Lower lobe of right lung (tissue), 2 donors: Measurements from ENCODE around the gene ZBTB45. TPM values are rescaled to one million over a fixed set of nuclear protein-coding genes. Genes with fewer than 3 reads are reported as not detected.

Source experiments
- ATAC-seq, 2 donors: fragments of 200-7000 bp; cut with Tn5 transposase; one replicate each; pipeline ENCODE4 v1.9.1; 2020 to 2022; ENCODE audit warnings: mild to moderate bottlenecking in 2 of 2, moderate library complexity in 2 of 2
- DNase-seq: peaks from one replicate; pipeline ENCODE4 v3.0.0-alpha.2; 2020
- H3K27ac ChIP-seq: fragments of 200-600 bp; one replicate; pipeline ENCODE4 v1.8.0; 2022
- H3K27me3 ChIP-seq: fragments of 200-600 bp; one replicate; pipeline ENCODE4 v1.8.0; 2022; ENCODE audit warnings: low read depth
- H3K36me3 ChIP-seq: fragments of 200-600 bp; one replicate; pipeline ENCODE4 v1.8.0; 2022; ENCODE audit warnings: mild to moderate bottlenecking
- H3K4me1 ChIP-seq: fragments of 200-600 bp; one replicate; pipeline ENCODE4 v1.8.0; 2022
- H3K4me3 ChIP-seq: fragments of 200-600 bp; one replicate; pipeline ENCODE4 v1.8.0; 2022; ENCODE audit warnings: mild to moderate bottlenecking
- H3K9me3 ChIP-seq: fragments of 200-600 bp; one replicate; pipeline ENCODE4 v1.8.0; 2022
- intact Hi-C: fragments of 100-400 bp; cut with DNase I; formaldehyde crosslinking; loops from one replicate; pipeline ENCODE4 v1.11.0; 2022
- total RNA-seq: library from RNA; stranded (reverse); fragmentation: NEBNext Ultra II Directional; extraction: Animal tissue kit (Norgen Biotek cat#: 25700); gene quantifications from one replicate; pipeline ENCODE4 v1.2.1, GENCODE V29; 2021
- TF ChIP-seq, protein P1 (sequence below): fragments of 200-600 bp; IDR thresholded peaks from one replicate; pipeline ENCODE4 v1.8.0; 2022; ENCODE audit warnings: antibody characterized with exemption, mild to moderate bottlenecking
- donor health status: DM: no; HTN: yes; CAD: no; lungs with severe emphysema.

The ZBTB45 gene
- total RNA-seq, 1 donor from 2014 or later, result 14.1 TPM

DNA sequence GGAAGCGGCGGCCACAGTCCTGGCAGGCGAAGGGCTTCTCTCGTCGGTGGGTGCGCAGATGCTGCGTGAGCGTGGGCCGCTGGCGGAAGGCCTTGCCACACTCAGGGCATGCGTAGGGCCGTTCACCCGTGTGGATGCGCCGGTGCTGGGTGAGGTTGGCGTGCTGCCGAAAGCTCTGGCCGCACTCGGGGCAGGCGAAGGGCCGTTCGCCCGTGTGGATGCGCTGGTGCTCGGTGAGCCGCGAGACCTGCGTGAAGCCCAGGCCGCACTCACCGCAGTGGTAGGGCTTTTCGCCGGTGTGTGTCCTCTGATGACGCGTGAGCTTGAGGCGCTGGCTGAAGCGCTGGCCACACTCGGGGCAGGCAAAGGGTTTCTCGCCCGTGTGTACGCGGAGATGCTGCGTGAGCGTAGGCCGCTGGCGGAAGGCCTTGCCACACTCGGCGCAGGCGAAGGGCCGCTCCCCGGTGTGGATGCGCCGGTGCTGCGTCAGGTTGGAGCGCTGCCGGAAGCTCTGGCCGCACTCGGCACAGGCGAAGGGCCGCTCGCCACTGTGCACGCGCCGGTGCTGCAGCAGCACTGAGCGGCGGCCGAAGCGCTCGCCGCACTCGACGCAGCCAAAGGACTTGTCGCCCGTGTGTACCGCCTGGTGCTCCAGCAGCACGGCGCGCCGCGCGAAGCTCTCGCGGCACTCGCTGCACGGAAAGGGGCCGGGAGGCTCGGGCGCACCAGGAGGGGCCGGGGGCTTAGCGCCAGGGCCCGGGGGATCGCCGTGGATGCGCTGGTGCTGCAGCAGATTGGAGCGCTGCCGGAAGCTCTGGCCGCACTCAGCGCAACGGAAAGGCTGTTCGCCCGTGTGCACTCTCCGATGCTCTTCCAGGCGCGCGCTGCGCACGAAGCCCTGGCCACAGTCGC lies 42.8 kb upstream of the ZBTB45 start:
- DNase-seq (peak; percentile 66), ATAC-seq (peak; percentile 1 to 2)
- Histone ChIP-seq H3K4me1 (peaks cover 24% of the 10 kb centered on the region), H3K27ac (peak overlapping the region; percentile 67), H3K27me3 (peaks cover 6% of the 10 kb centered on the region), H3K9me3 (no peaks in the 10 kb centered on the region), H3K4me3 (peak overlapping the region; percentile 57), H3K36me3 (peaks cover 11% of the 10 kb centered on the region)
- TF ChIP-seq, protein P1, sequence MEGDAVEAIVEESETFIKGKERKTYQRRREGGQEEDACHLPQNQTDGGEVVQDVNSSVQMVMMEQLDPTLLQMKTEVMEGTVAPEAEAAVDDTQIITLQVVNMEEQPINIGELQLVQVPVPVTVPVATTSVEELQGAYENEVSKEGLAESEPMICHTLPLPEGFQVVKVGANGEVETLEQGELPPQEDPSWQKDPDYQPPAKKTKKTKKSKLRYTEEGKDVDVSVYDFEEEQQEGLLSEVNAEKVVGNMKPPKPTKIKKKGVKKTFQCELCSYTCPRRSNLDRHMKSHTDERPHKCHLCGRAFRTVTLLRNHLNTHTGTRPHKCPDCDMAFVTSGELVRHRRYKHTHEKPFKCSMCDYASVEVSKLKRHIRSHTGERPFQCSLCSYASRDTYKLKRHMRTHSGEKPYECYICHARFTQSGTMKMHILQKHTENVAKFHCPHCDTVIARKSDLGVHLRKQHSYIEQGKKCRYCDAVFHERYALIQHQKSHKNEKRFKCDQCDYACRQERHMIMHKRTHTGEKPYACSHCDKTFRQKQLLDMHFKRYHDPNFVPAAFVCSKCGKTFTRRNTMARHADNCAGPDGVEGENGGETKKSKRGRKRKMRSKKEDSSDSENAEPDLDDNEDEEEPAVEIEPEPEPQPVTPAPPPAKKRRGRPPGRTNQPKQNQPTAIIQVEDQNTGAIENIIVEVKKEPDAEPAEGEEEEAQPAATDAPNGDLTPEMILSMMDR, result no peak
- intact Hi-C loops, result no loop called here

DNA sequence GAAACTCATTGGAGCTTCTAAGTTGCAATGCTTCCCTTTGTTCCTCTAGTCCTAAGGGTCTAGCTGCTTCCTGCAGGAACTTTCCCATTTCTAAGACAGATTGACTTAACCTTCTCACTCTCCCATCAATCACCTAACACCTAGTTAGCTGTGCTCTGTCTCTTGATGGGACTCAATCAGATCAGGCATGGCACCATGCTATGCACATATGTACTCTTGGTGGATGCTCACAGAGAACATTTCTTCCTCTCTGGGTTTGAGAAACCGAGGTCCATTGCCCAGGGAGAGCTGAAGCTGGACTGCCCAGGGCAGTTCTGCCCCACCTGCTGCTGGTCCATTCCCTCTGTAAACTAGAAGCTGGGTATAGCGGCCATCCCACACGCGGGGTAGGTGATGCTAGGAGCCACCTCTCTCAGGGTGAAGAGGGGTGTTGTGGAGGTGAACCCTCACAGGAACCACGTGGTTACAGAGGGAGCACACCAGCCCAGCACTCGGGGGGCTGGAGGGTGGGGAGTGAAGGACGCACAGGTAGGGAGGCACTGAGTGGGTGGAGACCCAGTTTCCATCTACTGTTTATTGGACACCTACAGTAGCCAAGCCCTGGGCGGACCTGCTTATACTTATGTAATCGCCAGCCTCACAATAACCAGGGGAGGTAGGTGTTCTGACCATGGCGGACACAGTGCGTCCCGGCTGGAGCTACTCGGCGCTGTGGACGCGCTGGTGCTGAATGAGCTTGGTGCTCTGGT lies 41.9 kb upstream of the ZBTB45 start:
- no peaks in the 10 kb centered on the region for H3K9me3 ChIP-seq
- TF ChIP-seq, protein P1, result no peak
- no peak overlapping the region for H3K27ac ChIP-seq
- peaks cover 9% of the 10 kb centered on the region for H3K36me3 ChIP-seq
- H3K4me1 ChIP-seq, result peaks cover 32% of the 10 kb centered on the region
- H3K27me3 ChIP-seq, result peaks cover 6% of the 10 kb centered on the region
- ATAC-seq, result no peak
- DNase-seq, result no peak
- intact Hi-C loops, result no loop called here
- H3K4me3 ChIP-seq, result peak overlapping the region; percentile 57

DNA sequence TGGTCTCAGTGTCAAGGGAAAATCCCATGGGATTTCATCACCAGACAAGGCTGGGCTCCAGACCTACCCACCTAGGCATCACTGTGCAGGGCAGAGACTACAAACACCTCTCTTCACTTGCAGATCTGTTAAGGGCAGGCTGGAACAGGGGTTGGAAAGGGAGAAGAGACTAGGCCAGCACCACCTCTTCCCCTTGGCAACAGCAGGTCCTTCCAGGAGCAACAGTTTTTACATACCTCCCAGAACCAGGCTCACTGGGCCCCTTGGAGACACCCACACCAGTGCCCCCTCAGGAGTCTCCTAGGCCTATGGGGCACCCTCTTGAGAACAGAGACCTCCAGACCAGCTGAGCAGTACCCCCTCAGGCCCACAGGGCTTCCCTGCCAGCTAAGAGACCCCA lies 41.3 kb upstream of the ZBTB45 start:
- no peaks in the 10 kb centered on the region for H3K9me3 ChIP-seq
- peaks cover 6% of the 10 kb centered on the region for H3K27me3 ChIP-seq
- intact Hi-C loops, result no loop called here
- no peak overlapping the region for H3K27ac ChIP-seq
- DNase-seq, result no peak
- TF ChIP-seq, protein P1, result no peak
- H3K4me1 ChIP-seq, result peaks cover 39% of the 10 kb centered on the region
- H3K4me3 ChIP-seq, result no peak overlapping the region
- ATAC-seq, result no peak
- H3K36me3 ChIP-seq, result peaks cover 13% of the 10 kb centered on the region

DNA sequence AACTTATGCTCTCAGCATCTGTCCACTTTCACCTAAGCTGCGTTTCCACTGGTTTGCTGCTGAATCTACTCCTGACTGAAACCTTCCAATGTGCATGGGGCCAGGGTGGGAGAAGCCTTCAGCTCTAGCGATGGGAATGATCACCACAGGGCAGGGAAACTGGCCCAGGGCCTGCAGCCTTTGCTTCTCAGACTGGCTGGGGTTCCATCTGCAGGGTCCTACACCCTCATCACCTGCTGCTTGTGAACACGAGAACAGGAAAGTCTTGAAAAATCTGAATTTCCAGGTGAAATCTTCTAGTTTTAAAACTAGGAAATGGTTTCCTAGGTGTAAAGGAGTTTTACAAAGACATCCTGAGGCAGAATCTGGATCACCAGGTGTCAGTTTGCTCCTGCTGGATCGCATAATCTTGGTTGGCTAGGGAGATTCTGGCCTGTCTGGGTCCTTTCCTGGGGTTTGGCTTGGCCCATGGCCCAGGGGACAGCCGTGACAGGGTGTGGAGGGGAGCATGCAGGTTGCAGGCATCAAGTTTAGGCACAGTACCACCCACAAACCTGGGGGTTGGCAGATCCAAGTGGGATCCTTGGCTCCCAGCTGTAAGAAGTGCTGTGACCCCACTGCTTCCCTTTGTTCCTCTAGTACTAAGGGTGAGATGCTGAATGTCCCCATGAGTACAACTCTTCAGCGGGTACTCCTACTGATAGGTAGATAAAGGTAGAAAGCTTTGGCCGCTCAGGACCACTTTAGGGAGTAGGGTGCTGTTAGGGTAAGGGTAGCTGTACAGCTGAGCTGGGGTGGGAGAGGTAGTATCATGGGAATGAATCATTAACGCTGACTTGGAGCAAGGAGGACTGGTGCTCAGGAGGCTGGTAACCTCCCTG lies 40.6 kb upstream of the ZBTB45 start:
- peak overlapping the region; percentile 66 for H3K4me3 ChIP-seq
- intact Hi-C loops, result no loop called here
- no peak for DNase-seq
- TF ChIP-seq, protein P1, result no peak
- ATAC-seq, result no peak
- peak overlapping the region; percentile 99 for H3K27ac ChIP-seq
- no peaks in the 10 kb centered on the region for H3K9me3 ChIP-seq
- peaks cover 6% of the 10 kb centered on the region for H3K27me3 ChIP-seq
- peaks cover 19% of the 10 kb centered on the region for H3K36me3 ChIP-seq
- H3K4me1 ChIP-seq, result peaks cover 45% of the 10 kb centered on the region
